T1000 (cell line): Measurements from ENCODE around the gene LPAR5.
"Not testable (repeated sequence)": the region's sequence is repeated elsewhere in the genome, so short reads cannot be mapped to it uniquely, and the experiment has no call there.

ENCODE experiments used
- DNase-seq: peaks from one replicate; lab custom pipeline; 2025; ENCODE audit warnings: mixed read lengths; lab: John Stamatoyannopoulos, UW

The LPAR5 gene

DNA sequence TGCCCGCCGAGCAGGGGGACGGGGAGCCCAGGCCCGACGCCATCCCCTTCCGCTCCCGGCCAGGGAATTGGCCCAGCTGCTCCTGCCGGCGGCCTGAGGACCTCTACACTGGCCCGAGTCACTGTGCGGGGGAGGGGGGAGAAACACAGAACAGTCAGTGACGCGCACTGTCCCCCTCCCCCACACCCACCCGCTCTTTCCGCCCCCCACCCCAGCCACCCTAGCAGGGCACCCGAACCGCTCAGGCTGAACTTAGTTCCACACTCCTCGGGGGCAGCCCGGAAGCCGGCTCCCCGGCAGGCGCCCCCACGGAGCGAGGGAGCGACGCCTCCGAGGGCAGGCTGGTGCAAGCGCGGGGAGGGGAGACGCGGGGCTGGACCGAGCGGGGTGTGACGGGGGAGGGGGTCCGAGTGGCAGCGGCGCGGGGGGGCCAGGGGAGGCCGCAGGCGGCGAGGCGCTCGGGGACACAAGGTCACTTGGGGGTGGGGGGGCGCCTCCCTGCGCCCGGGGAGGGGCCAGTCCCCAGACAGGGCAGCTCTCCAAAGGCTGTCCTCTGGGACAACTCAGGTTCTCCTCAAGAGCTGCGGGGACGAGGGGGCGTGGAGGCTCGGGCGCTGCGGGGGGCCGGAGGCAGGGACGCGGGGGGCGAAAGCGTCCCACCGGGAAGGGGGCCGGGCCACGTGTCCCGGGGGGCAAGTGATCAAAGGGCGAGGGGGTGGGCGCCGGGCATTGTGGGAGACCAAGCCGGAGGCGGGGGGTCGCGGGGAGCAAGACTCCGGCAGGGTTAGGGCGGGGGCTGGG lies 29.2 kb downstream of the LPAR5 start:
- no peak for DNase-seq

DNA sequence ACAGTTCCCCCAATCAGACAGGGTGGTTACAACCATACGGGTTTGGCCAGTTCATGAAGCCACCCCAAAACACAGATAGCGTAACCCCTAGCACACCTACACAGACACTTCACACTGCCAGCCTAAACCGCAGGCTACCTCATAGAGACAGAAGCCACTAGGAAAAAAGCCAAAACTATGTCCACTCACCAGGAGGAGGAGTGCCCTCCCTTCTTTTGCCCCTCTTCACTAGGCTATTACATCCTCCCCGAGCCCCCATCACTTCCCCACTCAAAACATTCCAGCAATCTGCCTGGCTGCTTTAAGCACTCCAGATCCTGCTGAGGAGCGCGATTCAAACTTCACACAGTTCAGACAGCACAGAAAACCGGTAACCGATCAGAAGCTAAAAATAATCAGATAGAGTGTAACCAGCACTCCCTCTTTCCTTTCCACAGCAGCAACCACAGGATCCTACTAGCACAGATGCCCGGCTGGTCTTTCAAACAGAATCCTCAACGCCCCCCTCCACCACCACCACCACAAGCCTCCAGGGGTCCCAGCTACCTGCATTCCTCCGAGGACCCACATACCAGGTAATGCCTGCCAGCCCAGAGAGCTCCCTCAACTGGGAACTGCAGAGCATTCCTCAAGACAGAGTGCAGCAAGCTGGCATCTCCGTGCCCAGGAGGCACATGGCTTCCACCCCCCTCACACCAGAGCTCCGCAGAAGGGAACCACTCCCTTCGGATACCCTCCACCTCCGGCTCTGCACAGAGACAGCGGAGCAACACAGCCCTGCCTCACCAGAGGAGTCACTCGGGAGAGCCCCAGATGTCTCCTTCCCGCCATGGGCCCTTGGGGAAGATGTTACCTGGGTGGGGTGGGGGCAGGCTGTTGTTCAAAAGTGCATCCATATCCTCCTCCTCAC lies 30.1 kb downstream of the LPAR5 start:
- no peak for DNase-seq

DNA sequence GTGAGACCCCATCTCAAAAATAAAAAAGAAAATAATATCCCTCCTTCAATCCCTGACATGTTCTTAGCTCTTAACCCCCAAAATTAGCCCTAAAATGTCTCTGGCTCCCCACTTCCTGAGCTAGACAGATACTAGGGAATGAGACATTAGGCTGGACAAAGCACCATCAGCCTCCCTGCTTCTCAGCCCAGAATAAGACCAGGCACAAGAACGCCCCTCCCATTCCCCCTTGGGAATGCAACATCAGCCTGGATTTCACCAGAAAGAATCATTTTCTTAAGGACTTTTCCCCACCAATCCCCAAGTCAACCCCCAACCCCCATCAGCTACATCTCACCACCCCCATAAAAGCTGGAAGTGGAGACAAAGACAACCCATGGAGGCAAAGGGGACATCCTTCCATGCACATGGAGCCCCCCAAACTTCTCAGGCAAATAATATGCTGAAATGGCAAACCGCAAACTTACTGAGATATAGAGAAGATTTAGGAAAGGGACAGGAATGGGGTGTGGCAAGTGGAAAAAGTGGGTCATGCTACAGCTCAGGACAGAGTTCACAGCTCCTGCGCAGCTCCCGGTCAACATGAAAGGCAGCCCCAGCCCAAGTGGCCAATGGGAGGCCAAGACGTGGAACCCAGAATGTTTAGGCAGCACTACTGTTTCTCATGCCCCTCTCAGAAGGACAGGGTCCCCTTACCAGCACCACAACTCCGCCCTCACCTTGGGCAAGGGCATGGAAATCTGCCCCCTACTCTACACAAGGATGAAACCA lies 31.3 kb downstream of the LPAR5 start:
- no peak for DNase-seq

GRCh38 chr12:6603095-6603567 lies 32.6 kb downstream of the LPAR5 start:
- no peak for DNase-seq

GRCh38 chr12:6602526-6602925 lies 33.2 kb downstream of the LPAR5 start:
- DNase-seq, result no peak

DNA sequence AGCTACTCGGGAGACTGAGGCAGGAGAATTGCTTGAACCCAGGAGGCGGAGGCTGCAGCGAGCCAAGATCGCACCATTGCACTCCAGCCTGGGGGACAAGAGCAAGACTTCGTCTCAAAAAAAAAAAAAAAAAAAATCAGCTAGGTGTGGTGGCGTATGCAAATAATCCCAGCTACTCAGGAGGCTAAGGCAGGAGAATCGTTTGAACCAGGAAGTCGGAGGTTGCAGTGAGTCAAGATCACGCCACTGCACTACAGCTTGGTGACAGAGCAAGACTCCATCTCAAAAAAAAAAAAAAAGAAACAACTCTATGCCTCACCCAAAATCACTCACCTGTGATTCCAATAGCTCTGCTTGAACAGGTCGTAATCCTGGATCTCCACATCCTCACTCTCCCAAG lies 40.1 kb downstream of the LPAR5 start:
- DNase-seq, result not testable (repeated sequence)

DNA sequence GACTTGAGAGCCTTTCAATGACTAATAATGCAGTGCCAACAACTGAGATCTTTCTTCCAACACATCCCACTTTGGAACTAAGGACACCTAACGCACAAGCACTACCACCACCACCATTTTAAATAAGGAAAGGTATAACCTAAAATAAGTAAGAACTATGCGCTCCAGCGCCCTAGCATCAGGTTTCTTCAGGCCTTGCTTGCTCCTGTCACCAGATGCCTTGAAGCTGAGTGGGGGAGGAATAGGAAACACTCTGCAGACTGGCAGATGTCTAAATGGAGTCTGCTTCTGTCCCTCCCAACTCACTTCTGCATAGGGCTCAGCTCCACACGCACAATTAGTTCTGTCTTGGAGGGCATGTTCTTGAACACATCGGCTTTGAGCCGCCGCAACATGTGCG lies 43.7 kb downstream of the LPAR5 start:
- DNase-seq, result no peak

- DNase-seq, result not testable (repeated sequence)
These were observed 49.2 kb downstream of the LPAR5 start for GRCh38 chr12:6586569-6586968.

DNA sequence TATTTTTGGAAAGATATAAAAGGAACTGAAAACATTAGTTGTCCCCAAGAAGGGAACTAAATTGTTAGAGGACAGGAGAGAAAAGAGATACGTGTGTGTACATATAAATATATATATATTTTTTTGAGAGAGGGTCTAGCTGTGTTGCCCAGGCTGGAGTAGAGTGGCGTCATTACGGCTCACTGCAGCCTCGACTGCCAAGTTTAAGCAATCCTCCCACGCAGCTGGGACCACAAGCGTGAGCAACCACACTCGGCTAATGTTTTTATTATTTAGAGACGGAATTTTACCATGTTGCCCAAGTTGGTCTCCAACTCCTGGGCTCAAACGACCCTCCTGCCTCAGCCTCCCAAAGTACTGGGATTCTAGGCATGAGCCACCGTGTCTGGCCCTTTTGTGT lies 51.5 kb downstream of the LPAR5 start:
- no peak for DNase-seq

DNA sequence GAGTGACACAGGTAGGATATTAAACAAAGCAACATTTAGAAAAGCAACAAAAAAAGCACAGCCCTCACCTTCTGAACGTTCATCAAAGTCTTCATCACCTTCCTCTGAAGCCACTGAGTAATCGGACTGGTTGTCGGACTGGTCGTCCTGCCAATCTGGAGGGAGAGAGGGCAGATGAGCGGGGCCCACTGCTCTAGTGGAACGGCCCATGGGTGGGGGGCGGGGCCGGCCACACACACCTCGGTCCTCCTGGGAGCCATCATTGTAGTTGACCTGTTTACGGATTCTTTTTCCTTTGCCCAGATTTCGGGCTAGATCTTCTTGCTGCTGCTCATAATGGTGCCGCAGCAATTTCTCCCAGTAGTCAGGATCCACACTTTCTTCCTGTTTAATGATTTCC lies 52.8 kb downstream of the LPAR5 start:
- no peak for DNase-seq

DNA sequence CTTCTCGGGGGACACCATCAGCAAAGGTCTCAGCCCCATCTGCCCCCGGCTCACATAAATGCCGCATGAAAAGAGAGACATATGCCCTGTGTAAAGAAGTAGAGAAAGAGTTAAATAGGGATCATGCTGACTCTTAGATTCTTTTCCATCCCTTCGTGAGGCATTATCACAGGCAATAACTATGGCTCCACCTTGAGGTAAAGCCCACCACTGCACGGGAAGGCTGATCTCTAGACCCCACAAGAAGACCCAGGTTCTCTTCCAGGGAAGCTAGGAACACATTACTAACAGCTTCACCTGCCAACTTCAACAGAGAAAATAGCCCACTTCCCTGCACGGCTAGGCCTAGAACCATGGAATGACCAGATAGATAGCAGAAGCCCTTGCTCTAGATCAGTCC lies 53.6 kb downstream of the LPAR5 start:
- no peak for DNase-seq

- DNase-seq, result no peak
These were observed 60.1 kb downstream of the LPAR5 start for GRCh38 chr12:6575648-6576047.

DNA sequence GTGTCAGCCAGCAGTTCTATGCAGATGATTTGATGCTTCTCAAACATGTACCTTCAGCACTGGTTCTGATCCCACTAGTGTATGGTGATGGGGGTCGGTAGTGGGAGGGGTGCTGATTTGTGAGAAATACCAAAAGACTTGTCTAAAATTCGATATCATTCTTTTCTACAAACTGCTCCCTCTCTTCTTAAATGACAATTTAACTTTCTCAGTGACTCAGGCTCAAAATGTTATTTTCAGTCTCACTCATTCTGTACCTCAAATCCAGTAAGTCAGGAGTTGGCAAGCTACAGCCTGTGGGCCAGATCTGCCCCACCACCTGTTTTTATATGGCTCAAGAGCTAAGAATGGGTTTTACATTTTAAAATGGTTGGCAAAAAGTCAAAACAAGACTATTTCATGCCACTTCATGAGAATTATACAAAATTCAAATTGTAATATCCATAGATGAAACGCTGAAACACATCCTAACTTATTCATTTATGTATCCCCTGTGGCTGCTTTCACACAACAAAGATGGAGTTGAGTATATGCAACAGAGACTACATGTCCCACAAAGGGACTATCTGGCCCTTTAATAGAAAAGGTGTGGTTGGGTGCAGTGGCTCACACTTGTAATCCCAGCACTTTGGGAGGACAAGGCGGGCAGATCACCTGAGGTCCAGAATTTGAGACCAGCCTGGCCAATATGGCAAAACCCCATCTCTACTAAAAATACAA lies 61.0 kb downstream of the LPAR5 start:
- DNase-seq, result no peak

GRCh38 chr12:6573001-6573400 lies 62.8 kb downstream of the LPAR5 start:
- DNase-seq, result no peak

DNA sequence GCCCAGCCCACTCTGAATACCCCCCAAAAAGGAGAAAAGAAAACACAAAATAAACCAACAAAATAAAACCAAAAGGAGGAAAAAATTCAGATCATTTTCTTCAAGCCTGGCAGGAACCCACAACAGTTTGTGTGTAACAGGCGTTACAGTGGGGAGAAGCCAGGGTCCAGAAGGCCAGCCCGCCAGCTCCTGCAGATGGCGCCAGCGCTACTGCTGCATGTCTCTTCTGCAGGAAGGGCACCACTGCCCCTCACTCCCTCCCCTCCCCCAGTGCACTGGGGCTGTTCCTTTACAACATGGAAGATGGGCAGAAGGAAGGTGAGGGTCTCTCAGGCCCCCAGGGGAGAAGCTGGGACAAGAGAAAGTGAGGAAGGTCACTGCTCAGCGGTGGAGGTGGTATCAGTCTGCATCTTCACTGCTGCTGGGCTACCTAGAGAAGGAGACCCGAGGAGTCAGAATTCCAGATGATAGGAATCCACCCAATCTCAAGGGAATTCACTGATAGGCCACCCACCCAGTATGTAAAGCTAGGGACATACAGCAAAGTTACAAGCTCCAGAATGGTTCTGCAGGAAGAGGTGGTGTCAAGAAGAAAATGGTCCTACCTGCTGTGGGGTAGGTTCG lies 65.4 kb downstream of the LPAR5 start:
- DNase-seq, result no peak

DNA sequence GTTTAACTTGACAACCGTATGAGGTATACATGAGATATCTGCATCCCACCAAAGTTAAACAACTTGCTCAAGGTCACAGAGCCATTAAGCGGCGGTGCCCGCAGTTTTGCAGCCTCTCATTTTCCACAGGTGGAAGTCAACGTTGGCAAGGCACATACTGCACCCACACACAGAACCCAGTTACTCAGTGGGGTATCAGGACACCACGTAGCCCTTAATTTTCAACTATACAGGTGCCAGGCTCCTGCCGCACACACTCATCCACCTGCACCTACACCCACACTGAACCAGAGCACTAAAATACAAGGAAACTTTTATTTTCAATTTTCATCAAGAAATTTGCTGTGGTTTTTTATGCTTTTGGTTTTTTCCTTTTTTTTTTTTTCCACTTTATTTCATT lies 66.0 kb downstream of the LPAR5 start:
- DNase-seq, result no peak

GRCh38 chr12:6569312-6569711 lies 66.4 kb downstream of the LPAR5 start:
- no peak for DNase-seq
